GM21529 (cell line): Measurements from ENCODE around the gene DBP.
A peak's percentile ranks its signal among the peaks of the same experiment; 100 is the strongest.
"Not testable (repeated sequence)": the region's sequence is repeated elsewhere in the genome, so short reads cannot be mapped to it uniquely, and the experiment has no call there.

ENCODE experiments used
- ATAC-seq: cut with Tn5 transposase; IDR thresholded peaks from one replicate; pipeline ENCODE4 v1.9.1; 2021; ENCODE audit not compliant: unreplicated experiment

DBP gene

DNA sequence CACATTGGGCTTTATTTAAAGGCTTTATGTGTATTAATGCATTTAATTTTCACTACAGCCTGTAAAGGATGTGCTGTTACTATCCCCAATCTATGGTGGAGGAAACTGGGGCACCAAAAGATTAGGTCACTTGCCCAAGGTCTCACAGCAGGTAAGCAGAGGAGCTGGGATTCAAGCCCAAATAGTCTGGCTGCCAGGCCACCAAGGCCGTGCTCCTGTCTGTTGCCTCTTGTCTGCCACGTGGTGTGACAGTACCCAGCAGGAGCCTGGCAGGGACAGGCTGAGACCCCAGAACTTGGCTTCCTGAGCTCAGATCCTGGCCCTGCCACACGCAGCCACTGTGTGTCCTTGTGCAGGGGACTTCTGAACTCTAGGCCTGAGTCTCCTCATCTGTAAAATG, 31.2 kb upstream of the DBP start:
- no peak for ATAC-seq

DNA sequence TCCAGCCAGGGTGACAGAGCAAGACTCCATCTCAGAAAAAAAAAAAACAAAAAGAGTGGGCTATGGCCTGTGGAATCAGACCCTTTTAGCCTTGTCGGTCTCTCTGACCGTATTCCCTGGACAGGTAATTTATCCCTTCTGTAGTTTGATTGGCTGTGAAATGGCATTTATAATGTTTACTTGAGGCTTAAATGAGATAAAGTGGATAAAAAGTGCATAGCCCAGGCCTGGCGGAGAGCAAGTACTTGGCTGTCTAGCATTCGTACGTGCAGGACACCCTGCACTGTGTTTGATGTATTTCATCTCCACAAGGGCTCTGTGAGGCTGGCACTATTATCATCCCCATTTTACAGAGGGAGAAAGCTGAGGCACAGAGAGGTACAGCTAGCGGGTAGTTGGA, 28.6 kb upstream of the DBP start:
- no peak for ATAC-seq

DNA sequence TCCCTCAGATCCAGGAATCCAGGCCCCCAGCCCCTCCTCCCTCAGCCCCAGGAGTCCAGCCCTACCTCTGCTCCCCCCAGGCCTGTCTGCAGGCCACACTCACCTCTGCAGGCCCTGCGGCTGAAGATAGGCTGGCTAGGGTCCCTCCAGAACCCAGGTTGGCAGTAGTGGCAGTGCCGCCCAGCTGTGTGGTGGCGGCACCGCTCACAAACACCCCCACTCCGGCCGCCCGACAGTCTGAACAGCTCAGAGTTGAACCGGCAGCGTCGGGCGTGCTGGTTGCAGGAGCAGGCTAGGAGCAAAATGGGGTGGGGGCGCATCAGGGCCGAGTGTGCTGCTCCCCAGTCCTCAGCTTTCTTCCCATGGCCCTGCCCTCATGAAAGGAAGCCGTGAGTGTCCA, 27.3 kb upstream of the DBP start:
- ATAC-seq, result no peak

DNA sequence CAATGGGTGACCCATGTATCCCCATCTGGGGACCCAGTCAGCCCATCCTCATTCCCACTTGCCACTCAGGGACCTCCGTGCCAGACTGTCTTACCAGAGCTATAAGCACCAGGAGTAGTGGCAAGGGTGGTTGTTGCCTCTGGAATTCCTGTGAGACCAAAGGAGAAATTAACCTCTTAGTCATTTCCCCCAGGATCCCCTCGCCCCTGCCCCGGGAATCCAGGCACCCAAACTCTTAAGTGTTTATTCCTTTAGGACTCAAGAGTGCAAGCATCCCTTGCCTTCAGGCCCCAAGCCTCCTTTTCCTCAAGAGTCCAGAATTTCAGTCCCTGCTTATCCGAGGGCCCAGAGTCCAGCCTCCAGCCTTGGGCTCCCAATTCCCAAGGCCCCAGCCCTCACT, 26.5 kb upstream of the DBP start:
- ATAC-seq, result no peak

DNA sequence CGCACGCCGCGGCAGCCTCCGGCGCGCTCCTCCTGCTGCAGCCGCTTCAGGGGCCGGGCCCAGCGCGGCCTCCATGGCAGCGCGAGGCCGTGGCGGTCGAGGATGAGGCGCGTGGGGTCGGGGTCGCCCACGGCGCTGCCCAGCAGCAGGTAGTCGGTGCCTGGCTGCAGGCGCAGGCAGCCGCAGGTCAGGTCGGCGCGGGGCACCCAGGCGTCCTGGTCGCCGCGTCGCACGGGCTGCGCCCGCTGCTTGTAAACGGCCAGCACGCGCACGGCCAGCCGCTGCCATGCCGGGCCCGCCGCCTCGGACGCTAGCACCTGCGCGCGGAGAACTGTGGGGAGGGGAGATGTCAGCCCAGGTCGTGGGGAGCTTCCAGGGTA, 24.5 kb upstream of the DBP start:
- ATAC-seq, result no peak

DNA sequence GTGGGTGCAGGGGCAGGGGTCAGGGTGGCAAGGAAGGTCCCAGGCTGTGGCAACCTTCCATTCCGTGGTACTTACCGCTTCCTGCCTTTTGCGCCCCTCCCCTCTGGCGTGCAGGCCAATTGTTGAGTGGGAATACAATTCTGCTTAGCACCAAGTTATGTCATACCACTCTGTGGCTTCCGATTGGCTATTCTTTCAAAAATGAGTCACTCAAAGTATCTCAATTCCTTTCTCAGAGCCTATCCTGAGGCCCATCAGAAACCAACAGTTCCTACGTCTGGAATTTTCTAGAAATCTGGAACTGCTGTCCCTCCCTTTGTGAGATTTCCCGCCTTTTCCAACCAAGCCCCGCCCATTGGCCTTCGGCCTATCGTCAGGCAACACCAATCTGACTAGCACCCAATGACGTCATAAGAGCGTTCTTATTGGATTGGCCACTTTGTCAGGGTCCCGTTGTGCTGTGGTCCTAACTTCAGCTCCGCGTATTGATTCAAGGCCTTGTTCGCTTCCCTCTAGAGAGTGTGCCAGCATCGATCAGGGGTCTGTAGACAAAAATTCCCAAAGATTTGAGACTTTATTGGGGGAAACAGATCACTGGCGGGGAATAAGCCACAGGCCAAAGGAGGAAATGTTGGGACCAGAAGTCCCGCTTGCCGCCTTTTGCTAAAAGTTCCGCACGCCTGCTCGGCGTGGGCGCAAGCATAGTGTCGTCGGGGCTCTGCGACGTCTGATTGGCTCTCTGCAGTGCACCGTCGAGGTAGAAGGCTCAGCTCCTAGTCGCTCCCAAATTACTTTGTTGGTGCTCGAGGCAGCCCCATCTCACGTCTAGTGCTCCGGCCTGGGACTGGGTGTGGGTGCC, 23.9 kb upstream of the DBP start:
- peak; percentile 88 for ATAC-seq

DNA sequence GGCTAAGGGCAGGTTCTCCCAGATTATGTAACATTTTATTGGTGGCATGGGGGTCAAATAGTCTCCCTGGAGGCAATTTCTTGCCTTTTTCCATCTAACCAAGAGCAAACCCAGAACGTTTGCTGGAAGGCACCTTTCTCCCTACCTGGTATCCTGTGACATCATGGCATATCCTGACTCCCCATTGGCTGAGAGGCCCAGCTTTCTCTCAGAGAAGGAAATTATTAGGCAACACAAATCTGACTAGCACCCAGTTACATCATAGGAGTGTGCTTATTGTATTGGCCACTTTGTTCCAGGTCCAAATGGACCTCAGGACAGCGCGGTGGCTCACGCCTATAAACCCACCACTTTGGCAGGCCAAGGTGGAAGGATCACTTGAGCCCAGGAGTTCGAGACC, 22.6 kb upstream of the DBP start:
- ATAC-seq, result no peak

DNA sequence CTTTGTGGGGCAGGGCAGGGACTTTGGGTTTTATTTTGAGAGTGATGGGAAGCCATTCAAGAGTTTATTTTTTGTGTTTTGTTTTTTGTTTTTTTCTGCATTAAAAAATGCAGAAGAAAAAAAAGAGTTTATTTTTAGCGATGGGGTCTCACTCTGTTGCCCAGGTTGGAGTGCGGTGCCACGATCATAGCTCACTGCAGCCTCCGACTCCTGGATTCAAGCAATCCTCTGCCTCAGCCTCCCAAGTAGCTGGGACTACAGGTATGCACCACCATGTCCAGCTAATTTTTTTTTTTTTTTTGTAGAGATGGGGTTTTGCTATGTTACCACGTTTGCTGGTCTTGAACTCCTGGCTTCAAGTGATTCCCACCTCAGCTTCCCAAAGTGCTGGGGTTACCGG, 21.3 kb upstream of the DBP start:
- ATAC-seq, result no peak

DNA sequence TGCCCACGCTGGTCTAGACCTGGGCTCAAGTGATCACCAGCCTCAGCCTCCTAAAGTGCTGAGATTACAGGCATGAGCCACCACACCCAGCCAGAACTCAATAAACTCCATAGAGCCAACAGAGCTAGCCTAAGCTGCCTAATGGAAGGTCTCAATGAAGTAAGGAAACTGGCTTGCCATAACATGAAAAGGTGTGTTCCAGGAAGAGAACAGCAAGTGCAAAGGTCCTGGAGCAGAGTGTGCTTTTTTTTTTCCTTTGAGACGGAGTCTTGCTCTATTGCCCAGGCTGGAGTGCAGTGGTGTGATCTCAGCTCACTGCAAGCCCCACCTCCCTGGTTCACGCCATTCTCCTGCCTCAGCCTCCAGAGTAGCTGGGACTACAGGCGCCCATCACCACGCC, 20.6 kb upstream of the DBP start:
- ATAC-seq, result not testable (repeated sequence)

DNA sequence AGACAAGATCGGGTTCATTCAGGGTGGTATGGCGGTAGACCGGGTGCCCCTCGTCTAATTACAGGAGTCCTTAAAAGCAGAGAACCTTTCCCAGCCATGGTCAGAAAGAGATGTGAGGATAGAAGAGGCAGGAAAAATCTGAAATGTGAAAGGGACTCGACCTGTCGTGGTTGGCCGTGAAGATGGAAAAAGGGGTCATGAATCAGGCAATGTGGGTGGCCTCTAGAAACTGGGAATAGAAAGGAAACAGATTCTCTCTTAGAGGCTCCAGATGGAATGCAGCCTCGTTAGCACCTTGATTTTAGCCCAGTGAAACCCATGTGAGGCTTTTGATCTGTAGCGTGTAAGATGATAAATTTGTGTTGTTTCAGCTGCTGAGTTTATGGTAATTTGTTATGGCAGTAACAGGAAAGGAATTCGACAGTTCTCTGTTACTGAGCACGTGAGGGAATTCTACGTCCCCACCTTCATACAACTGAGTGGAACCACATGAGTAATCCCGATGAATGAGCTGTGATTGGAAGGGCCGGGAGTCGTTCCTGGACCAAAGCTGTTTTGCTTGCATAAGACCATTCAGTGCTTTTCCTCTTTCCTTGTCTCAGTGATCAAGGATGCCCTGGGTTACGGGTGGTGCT, 19.8 kb upstream of the DBP start:
- no peak for ATAC-seq

DNA sequence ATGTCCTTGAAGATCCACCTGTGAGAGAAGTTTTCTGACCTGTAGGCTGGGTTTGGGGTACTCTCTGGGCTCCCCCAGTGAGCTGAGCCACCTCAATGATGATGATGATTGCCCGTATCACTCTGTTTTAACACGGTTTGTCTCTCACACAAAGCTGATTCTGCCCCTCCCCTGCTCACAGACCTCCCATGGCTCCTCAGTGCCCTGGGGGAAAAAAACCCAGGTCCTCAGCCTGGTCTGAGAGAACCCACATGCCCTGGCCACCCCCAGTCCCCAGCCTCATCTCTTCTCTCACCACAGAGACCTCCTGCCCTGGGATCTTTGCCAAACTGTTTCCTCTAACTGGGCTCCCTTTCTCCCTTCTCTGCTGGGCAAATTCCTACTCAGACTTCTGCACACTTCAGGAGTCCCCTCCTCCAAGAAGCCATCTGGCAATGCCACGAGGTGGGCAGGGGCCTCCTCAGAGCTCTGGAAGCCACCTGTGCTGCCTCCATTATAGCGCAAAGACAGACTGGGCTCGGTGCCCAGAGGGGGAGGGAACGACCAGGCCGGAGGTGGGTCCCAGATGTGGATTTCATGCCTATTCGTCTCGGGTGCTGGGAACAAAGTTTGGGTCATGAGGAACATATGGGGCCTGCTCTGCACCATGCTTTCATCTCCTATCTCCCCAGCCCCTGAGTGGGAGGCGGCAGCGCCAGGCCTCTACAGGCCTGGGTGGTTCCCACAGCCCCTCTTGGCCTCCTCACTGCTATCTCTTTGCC, 17.3 kb upstream of the DBP start:
- ATAC-seq, result no peak

DNA sequence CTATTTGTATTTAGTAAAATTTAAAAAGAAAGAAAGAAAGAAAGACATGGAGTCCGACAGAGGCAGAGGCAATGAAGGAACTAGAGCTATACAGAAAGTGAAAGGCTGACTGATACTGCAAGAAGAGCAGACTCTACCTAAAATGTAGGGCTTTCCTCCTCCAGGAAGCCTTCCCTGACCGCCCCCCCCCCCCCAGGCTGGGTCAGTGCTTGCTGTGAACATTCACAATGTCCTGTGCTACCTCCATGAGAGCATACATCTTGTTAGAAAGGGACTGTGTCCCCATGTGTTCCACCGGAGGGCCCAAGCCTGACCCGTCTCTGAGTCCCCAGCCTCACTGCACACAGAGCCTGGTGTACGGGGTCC, 14.5 kb upstream of the DBP start:
- no peak for ATAC-seq

DNA sequence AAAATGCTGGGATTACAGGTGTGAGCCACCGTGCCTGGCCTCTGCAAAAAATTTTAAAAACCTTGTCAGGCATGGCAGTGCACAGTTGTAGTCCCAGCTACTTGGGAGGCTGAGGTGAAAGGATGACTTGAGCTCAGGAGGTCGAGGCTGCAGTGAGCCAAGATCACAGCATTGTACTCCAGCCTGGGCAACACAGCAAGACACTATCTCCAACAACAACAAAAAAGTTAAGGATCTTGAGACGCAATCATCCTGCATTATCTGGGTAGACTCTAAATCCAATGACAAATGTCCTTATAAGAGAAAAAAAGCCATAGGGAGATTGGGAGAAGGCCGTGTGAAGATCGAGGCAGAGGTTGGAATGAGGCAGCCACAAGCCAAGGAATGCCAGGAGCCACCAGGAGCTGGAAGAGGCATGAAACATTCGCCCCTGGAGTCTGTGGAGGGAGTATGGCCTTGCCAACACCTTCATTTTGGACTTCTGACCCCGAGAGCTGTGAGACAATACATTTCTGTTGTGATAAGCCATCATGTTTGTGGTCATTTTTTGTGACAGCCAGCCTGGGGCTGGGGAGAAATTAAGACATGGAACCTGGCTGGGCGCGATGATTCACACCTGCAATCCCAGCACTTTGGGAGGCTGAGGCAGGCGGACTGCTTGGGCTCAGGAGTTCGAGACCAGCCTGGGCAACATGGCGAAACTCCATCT, 13.9 kb upstream of the DBP start:
- ATAC-seq, result no peak

DNA sequence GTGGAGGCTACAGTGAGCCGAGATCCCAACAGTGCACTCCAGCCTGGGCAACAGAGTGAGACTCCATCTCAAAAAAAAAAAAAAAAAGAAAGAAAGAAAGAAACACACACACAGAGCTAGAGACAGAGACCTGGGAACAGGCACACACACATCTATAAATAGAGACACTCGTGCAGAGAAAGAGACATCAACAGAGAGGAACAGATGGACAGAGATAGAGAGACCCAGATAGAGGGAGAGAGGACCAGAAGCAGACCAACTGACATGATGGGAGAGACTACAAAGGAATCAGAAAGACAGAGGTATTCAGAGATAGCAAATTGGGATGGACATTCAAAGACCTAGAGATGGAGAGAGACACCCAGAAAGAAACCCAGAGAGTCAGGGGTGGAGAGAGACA, 11.0 kb upstream of the DBP start:
- no peak for ATAC-seq

DNA sequence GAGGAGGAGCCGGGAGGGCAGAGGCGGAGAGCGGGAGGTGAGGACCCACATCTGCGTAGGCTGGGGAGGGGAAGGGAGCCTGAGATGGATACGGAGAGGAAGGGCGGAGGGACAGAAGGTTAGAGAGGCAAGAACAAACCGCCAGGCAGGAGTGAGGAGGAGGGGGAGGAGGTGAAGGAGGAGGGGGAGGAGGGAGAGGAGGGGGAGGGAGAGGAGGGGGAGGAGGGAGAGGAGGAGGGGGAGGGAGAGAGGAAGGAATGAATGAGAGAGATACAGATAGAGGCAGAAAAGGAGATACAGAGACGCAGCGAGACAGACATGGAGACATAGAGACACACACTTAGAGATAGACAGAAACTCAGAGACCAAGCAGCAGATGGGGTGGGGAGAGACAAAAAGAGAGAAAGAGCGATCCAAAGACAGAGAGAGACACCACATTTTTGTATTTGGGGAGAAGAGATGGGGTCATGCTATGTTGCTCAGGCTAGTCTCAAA, 9.6 kb upstream of the DBP start:
- no peak for ATAC-seq

DNA sequence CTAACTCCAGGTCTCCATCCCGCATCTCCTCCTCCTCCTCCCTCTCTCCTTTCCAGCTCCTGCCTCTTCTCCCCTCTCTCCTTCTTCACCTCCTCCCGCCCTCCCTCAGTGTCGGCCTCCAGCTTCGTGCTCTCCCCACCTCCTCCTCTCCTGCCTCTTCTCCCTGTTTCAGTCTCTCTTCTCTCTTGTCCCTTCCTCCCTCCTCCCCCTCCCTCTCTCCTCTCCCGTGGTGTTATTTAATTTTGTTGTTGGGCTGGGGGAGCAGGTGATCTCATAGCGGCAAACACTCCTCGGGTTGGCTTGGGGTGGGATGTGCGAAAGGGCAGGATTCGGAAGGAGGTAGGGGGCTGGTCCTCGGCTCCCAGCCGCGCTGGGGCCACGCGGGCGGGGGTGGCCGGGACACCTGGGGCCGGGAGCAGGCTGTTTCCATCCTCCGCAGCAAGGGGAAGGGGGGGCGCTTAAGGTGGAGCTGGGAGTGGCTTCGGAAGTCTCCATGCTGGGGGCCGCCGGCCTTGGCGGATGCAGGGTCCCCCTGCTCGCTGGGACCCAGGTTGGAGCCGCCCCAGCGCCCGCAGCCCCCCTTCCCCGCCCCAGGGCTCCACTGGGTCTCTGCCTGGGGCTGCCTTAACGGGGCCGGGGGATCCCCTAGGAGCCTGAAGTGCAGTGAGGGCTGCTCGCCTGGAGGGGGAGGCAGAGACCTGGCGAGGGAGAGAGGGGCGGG, 9.0 kb upstream of the DBP start, which contains the start of gene CA11:
CA11 (minus strand) TSS at position 187 of the 721 bp plus-strand sequence. CDS start 555 bp downstream, outside the sequence.
- peak; percentile 73 for ATAC-seq

DNA sequence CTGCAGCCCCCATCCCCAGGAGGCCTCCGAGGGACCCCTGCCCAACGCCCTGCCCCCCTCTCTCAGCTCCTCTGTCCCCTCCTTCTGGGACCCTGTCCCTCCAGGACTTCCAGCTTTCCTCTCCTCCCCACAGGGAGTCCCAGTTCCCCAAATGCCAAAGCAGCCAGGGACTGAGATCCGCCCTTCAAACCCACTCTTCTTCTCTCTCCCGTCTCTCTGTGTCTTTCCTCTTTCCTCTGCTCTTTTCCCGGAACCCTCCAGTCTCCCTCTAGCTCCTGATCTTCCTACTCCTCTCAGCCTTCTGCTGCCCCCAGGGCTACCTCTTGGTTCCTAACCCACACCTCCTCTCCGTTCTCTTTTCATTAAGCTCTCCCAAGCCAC, 8.4 kb upstream of the DBP start:
- ATAC-seq, result no peak

DNA sequence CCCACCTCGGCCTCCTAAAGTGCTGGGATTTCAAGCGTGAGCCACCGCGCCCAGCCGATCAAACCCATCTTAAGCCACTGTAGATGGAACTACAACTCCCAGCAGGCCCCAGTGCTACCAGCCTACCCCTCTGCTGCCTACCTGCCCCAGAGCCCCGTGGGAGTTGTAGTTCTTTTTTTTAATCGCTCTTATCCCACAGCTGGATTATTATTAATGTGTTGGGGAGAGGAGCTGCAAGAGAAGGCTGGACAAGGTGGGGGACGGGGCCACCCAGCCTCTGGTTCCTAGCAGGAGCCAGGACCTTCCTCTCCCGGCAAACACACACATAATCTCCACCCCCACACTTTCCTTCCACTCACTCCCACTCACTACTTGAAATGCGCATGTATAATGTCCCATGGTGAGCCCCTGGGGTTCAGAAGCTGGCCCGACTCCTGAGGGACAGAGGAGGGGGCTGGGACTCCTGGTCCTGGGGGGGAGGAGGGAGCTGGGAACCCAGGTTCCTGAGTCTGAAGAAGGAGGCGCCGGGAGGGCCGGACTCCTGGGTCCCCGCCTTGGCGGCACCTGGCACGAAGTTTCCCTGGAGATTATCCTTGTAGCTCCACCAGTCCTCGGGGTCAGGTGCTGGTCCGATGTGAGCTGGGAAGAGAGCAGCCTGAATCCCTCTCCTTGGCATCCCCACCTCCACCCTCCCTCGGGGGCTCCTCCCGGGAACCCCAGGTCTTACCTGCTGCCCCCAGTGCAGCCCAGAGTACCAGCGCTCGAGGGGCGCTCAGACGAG, 7.8 kb upstream of the DBP start:
- no peak for ATAC-seq

DNA sequence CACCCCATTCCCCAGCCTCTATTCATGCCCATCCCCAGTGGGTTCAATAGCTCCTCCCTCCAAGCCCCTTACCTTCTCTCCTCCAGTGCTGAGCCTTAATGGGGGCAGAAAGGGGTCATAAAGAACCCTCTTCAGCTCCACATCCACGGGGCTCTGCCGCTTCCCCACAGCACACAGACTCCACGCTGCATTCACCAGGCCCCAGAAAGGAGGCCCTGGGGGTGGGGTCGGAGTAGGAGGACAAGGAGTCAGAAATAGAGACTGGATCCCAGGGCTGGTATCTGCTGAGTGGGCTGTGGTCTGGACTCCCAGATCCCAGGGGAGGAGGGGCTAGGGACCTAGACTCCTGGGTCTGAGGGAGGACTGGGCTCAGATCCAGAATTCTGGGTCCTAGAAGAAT, 7.2 kb upstream of the DBP start:
- ATAC-seq, result no peak

DNA sequence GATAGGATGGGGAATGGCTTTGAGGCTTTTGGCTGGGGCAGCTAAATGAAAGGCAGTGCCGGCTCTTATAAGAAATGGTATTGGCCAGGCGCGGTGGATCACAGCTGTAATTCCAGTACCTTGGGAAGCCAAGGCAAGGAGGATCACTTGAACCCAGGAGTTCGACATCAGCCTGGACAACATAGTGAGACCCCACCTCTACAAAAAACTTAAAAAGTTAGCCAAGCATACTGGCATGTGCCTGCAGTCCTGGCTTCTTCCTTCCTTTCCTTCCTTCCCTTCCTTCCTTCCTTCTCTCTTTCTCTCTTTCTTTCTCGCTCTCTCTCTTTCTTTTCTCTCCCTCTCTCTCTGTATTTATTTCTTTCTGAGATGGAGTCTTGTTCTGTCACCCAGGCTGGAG, 5.7 kb upstream of the DBP start:
- no peak for ATAC-seq
